Breast epithelium (tissue), 3 donors: Measurements from ENCODE around the gene IL18BP.

Experiments
- POLR2A ChIP-seq: fragments of 450-650 bp; IDR thresholded peaks from one replicate; pipeline ENCODE4 v1.6.1; 2016; ENCODE audit warnings: antibody characterized with exemption, mild to moderate bottlenecking, moderate library complexity
- POLR2AphosphoS5 ChIP-seq, 3 donors: sonication (generic); formaldehyde crosslinking; IDR thresholded peaks; one replicate each; pipeline ENCODE4 v1.6.1; 2017; ENCODE audit warnings: antibody characterized with exemption in 3 of 3
- TF ChIP-seq, protein P1 (sequence below), 3 donors: fragments of 450-650 bp; IDR thresholded peaks; one replicate each; pipeline ENCODE4 v1.5.1; 2016 to 2017; ENCODE audit warnings: antibody characterized with exemption in 3 of 3, mild to moderate bottlenecking in 3 of 3, moderate library complexity in 3 of 3

DNA sequence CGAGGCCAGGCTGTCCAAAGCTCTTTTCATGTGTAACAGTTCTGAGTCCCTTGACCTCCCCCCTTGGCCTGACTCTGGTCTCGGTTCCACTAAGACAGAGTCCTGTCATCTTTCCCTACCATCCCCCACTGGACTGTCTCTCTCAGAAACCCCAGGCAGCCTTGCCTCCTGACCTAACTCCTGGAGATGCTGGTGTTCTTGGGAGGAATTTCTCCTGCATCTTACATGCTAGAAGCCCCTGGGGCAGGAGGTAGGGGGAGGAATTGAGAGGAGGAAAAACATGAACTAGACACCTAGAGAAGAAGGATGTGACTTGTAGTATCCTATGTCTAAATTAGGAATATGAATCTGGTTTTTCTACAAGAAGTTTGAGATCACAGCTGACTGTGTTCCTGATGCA is 648 bp upstream of the IL18BP start:
- TF ChIP-seq, protein P1, sequence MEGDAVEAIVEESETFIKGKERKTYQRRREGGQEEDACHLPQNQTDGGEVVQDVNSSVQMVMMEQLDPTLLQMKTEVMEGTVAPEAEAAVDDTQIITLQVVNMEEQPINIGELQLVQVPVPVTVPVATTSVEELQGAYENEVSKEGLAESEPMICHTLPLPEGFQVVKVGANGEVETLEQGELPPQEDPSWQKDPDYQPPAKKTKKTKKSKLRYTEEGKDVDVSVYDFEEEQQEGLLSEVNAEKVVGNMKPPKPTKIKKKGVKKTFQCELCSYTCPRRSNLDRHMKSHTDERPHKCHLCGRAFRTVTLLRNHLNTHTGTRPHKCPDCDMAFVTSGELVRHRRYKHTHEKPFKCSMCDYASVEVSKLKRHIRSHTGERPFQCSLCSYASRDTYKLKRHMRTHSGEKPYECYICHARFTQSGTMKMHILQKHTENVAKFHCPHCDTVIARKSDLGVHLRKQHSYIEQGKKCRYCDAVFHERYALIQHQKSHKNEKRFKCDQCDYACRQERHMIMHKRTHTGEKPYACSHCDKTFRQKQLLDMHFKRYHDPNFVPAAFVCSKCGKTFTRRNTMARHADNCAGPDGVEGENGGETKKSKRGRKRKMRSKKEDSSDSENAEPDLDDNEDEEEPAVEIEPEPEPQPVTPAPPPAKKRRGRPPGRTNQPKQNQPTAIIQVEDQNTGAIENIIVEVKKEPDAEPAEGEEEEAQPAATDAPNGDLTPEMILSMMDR (IDR thresholded peaks at IDR 0.05), result no peak
- no peak for TF ChIP-seq POLR2AphosphoS5 (IDR thresholded peaks at IDR 0.05)
- no peak for TF ChIP-seq POLR2A
